Dermis microvascular lymphatic vessel endothelial cell (primary cell): ENCODE results near the gene ENOSF1. TPM values are rescaled to one million over a fixed set of nuclear protein-coding genes. Genes with fewer than 3 reads are reported as not detected.
"Not testable (repeated sequence)": the region's sequence is repeated elsewhere in the genome, so short reads cannot be mapped to it uniquely, and the experiment has no call there.

ENCODE experiments used
- DNase-seq, 2 donors: peaks; one replicate each; pipeline versions ENCODE4 v3.0.0 to v3.0.0-alpha.2; 2010; ENCODE audit warnings: low read depth in 2 of 2
- total RNA-seq: library from RNA; depleted of rRNA; stranded (reverse); fragments of >200 nt; gene quantifications from 2 replicates; pipeline ENCODE4 v1.2.1, GENCODE V29; 2014

The ENOSF1 gene
- total RNA-seq, 1 donor from 2014 or later: 19.3 TPM

GRCh38 chr18:708096-708495 is 4.3 kb downstream of the ENOSF1 start:
- no peak for DNase-seq

GRCh38 chr18:706405-706804 is 6.0 kb downstream of the ENOSF1 start:
- no peak for DNase-seq

GRCh38 chr18:703213-703967 is 9.0 kb downstream of the ENOSF1 start:
- DNase-seq: peak in 1 of 2 donors; percentile 35

GRCh38 chr18:697800-698199 is 14.6 kb downstream of the ENOSF1 start:
- no peak for DNase-seq

- no peak for DNase-seq
Measured at GRCh38 chr18:697012-697411, 15.4 kb downstream of the ENOSF1 start.

GRCh38 chr18:693466-694187 is 18.8 kb downstream of the ENOSF1 start:
- DNase-seq: peak in 1 of 2 donors; percentile 16

- no peak for DNase-seq
Measured at GRCh38 chr18:692824-693223, 19.6 kb downstream of the ENOSF1 start.

- peak in 1 of 2 donors; percentile 19 for DNase-seq
Measured at GRCh38 chr18:688323-688722, 24.1 kb downstream of the ENOSF1 start.

GRCh38 chr18:686339-687111 is 25.9 kb downstream of the ENOSF1 start:
- DNase-seq: no peak

GRCh38 chr18:685438-685837 is 27.0 kb downstream of the ENOSF1 start:
- no peak for DNase-seq

GRCh38 chr18:683531-683930 is 28.9 kb downstream of the ENOSF1 start:
- no peak for DNase-seq

GRCh38 chr18:682833-683232 is 29.6 kb downstream of the ENOSF1 start:
- DNase-seq: no peak

- DNase-seq: not testable (repeated sequence)
Measured at GRCh38 chr18:682416-682815, 30.0 kb downstream of the ENOSF1 start.

- DNase-seq: no peak
Measured at GRCh38 chr18:681985-682384, 30.4 kb downstream of the ENOSF1 start.

GRCh38 chr18:680392-680791 is 32.0 kb downstream of the ENOSF1 start:
- no peak for DNase-seq

GRCh38 chr18:679516-679915 is 32.9 kb downstream of the ENOSF1 start:
- no peak for DNase-seq

- no peak for DNase-seq
Measured at GRCh38 chr18:678482-679182, 33.8 kb downstream of the ENOSF1 start.

- DNase-seq: no peak
Measured at GRCh38 chr18:677951-678381, 34.5 kb downstream of the ENOSF1 start.

GRCh38 chr18:677145-677544 is 35.3 kb downstream of the ENOSF1 start:
- DNase-seq: no peak

- no peak for DNase-seq
Measured at GRCh38 chr18:676736-677135, 35.7 kb downstream of the ENOSF1 start.

GRCh38 chr18:676069-676468 is 36.4 kb downstream of the ENOSF1 start:
- DNase-seq: no peak

- DNase-seq: no peak
Measured at GRCh38 chr18:675307-675706, 37.1 kb downstream of the ENOSF1 start.
